GM18873 (cell line): ENCODE measurements around the gene ARRDC2.
"Not testable (repeated sequence)": the region's sequence is repeated elsewhere in the genome, so short reads cannot be mapped to it uniquely, and the experiment has no call there.

Source experiments
- ATAC-seq: cut with Tn5 transposase; IDR thresholded peaks from one replicate; pipeline ENCODE4 v1.9.1; 2021; ENCODE audit warnings: mild to moderate bottlenecking, moderate library complexity, moderate number of reproducible peaks; ENCODE audit not compliant: unreplicated experiment, low FRiP score

The ARRDC2 gene

DNA sequence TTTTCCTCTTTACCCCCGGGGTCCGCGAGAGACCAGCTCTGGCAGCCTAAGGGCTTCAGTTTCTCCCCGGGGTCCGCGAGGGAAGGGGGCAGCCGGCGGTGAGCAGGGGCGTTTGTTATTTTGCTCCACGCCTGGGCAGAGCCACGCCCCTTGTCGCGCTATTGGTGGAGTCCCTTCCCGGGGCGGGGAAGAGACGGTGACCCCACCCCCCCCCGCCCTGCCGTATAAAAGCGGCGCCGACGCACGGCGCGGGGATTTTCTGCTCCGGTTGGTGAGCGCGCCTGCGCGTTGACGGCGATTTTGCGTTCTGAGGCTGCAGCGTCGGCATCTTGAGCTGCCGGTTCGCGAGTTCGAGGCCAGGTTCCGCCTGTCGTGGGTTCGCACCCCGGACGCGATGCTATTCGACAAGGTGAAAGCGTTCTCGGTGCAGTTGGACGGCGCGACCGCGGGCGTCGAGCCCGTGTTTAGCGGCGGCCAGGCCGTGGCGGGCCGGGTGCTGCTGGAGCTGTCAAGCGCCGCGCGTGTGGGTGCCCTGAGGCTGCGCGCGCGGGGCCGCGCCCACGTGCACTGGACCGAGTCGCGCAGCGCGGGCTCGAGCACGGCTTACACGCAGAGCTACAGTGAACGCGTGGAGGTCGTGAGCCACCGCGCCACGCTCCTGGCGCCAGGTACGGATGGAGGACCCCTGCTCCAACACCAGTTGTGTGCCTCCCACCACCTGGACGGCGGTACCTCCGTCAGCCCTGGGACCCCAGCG lies at the start of gene ARRDC2:
ARRDC2 (plus strand) TSS at position 254 of the 757 bp plus-strand sequence; CDS start at position 395, 141 bp downstream.
- no peak for ATAC-seq

DNA sequence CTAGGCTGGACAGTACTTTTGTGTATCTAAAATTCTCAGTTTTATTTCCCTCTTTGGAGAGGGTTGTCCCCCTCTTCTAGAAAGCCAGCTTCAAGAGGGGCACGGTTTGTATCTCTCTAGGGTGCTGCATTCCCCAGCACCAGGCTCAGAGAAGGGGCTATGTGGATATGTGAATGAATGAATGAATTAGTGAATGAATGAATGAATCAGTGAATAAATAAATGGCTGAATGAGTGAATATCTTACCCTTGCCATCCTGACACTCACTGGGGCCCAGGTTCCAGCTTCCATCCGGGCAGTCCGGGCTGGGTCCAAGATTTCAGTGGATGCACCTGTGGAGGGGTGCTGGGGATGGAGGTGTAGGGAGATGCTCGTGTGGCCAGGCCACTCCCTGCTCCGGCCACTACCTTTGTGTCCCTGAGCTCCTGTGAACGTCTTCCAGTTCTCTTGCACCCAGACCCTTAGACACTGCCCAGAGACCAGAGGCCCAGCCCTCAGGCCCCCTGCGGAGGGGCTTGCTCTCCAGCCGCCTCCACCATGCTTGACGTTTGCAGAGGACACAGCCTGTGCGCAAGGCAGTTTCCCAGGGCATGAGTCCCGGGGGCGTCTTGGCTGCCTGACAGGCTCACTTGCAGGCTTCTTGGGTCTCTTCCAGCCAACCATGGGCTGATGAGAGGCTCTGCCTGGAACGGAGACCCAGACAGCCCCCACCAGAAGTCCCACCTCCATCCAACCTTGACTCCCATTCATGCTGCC lies 43.9 kb upstream of the ARRDC2 start:
- ATAC-seq = no peak

GRCh38 chr19:17965370-17966128 lies 42.4 kb upstream of the ARRDC2 start:
- no peak for ATAC-seq

DNA sequence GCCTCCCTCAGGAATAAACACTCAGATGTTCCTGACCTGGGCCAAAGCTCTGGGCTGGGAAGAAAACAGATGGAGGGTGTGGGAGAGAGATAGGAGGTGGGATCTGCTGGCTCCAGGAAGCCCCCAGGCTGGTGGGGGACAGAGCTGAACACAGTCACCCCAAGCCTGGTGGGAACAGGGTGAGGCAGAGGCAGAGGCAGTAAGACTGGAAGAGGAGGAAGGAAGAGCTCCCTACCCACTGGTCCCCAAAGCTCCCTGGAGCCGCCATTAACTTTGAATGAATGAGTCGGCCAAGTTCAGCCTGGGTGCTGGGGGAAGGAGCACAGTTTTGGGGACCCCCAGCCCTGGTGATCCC lies 41.9 kb upstream of the ARRDC2 start:
- no peak for ATAC-seq

GRCh38 chr19:17966550-17967256 lies 41.3 kb upstream of the ARRDC2 start, which contains the start of gene KCNN1:
KCNN1 (plus strand) TSS chr19:17967107; CDS start chr19:17973889, 6,782 bp downstream.
- ATAC-seq = no peak

GRCh38 chr19:17967257-17968051 lies 40.5 kb upstream of the ARRDC2 start:
- ATAC-seq = no peak

GRCh38 chr19:17968362-17968761 lies 39.6 kb upstream of the ARRDC2 start:
- no peak for ATAC-seq

DNA sequence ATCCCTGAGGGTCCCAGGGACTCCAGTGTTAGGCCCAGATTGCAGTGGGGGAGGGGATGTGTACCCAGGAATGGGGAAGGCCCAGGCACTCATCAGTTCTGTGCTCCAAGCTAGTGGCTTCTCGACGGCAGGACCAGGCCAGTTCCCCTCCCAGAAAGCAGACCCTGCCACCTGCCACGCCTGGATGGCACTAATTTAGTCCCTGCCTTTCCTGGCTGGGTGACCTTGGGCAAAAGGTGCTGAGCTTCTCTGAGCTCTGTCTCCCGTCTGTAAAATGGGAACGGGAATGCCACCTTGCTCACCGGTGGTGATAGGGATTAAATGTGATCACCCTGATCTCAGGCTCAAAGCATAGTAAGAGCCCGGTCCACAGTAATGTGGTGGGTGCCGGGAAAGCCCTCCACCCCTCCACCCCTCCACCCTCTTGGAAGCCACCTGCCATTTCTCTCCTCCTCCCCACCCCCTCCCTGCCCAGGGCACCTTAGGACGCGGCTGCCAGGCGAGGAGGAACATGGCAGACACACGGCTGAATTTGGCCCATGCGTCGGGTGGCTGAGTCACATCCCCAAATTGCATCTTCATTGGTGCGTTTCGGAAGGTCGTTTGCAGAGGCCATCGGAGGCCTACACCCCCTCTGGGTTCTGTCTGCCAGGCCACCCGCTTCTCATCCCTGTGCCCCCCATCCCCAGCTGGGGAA lies 38.7 kb upstream of the ARRDC2 start:
- no peak for ATAC-seq

- ATAC-seq = no peak
Observed at GRCh38 chr19:17972230-17972629, 35.7 kb upstream of the ARRDC2 start.

- no peak for ATAC-seq
Observed at GRCh38 chr19:17973759-17974158, 34.2 kb upstream of the ARRDC2 start.

GRCh38 chr19:17974551-17974950 lies 33.4 kb upstream of the ARRDC2 start:
- ATAC-seq = no peak

DNA sequence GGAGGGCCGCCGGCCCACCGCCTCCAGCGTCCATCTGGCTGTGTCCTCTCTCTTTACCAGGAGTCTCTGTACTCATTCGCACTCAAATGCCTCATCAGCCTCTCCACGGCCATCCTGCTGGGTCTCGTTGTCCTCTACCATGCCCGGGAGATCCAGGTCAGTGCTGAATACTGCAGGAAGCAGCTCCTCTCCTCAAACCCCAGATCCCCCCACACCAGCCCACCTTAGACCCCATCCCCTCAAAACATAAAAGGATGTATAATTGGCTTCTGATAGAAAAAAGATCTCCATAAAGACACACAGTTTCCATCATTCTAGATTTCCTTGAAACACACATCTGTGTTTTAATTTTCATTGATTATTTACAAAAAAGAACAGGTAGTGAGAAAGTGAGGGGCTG lies 32.9 kb upstream of the ARRDC2 start:
- ATAC-seq = no peak

DNA sequence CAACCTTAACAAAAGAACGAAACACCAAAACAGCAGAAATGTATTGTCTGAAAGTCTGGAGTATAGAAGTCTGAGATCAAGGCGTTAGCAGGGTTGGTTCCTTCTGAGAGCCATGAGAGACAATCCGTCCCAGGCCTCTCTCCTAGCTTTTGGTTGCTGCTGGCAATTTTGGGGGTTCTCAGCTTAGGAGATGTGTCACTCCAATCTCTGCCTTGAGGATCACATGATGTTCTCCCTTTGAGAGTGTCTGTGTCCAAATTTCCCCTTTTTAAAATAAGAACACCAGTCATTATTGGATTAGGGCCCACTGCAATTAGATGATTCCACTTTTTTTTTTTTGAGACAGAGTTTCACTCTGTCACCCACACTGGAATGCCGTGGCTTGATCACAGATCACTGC lies 30.9 kb upstream of the ARRDC2 start:
- ATAC-seq = no peak

- ATAC-seq = no peak
Observed at GRCh38 chr19:17977488-17977887, 30.5 kb upstream of the ARRDC2 start.

DNA sequence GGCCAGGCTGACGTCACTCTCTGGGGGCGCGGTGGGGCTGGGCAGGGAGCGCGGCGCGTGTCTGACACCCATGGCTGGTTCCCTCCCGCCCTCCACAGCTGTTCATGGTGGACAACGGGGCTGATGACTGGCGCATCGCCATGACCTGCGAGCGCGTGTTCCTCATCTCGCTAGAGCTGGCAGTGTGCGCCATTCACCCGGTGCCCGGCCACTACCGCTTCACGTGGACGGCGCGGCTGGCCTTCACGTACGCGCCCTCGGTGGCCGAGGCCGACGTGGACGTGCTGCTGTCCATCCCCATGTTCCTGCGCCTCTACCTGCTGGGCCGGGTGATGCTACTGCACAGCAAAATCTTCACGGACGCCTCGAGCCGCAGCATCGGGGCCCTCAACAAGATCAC lies 26.4 kb upstream of the ARRDC2 start:
- no peak for ATAC-seq

GRCh38 chr19:17982430-17982829 lies 25.5 kb upstream of the ARRDC2 start:
- ATAC-seq = no peak

- no peak for ATAC-seq
Observed at GRCh38 chr19:17985037-17985818, 22.7 kb upstream of the ARRDC2 start.

DNA sequence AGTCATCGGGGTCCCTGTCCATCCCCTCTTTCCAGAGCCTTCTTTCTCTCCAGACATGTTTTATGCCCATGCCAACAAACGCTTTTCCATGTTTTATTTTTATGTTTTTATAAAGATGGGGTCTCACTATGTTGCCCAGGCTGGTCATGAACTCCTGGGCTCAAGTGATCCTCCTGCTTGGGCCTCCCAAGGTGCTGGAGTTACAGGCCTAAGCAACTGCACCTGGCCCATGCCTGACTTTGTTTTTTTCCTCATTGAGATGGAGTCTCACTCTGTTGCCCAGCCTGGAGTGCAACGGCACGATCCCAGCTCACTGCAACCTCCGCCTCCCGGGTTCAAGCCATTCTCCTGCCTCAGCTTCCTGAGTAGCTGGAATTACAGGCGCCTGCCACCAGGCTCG lies 21.4 kb upstream of the ARRDC2 start:
- not testable (repeated sequence) for ATAC-seq
